ENCODE results near the gene L3MBTL2. TPM values are rescaled to one million over a fixed set of nuclear protein-coding genes. Genes with fewer than 3 reads are reported as not detected.

Gene L3MBTL2
- total RNA-seq: 28.8 and 30.3 TPM in 2 replicates
- long read RNA-seq, transcript L3MBTL2-201 (17 exons, 3,296 nt): major isoform, 168 of 293 reads
- long read RNA-seq, partial matches to known transcripts: 85 of 293 reads
- long read RNA-seq, other reads (novel, unspliced or antisense): 39 of 293 reads

GRCh38 chr22:41204992-41205900 lies at the start of gene L3MBTL2:
L3MBTL2 (plus strand) TSS chr22:41205312; CDS start chr22:41205363, 51 bp downstream.
- peak within 1 kb of the TSS; percentile 99 for H3K27ac Mint-ChIP-seq
- TF ChIP-seq, protein P1, sequence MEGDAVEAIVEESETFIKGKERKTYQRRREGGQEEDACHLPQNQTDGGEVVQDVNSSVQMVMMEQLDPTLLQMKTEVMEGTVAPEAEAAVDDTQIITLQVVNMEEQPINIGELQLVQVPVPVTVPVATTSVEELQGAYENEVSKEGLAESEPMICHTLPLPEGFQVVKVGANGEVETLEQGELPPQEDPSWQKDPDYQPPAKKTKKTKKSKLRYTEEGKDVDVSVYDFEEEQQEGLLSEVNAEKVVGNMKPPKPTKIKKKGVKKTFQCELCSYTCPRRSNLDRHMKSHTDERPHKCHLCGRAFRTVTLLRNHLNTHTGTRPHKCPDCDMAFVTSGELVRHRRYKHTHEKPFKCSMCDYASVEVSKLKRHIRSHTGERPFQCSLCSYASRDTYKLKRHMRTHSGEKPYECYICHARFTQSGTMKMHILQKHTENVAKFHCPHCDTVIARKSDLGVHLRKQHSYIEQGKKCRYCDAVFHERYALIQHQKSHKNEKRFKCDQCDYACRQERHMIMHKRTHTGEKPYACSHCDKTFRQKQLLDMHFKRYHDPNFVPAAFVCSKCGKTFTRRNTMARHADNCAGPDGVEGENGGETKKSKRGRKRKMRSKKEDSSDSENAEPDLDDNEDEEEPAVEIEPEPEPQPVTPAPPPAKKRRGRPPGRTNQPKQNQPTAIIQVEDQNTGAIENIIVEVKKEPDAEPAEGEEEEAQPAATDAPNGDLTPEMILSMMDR (IDR thresholded peaks at IDR 0.05; ENCODE audit: unreplicated experiment): no peak
- no peaks in the 10 kb centered on the region for H3K9me3 Mint-ChIP-seq (ENCODE audit: low read depth)
- peaks cover 4% of the 10 kb centered on the region for H3K36me3 Mint-ChIP-seq (ENCODE audit: insufficient read depth)
- H3K4me3 Mint-ChIP-seq (ENCODE audit: low read depth): peak within 1 kb of the TSS; percentile 98
- peak; percentile 95 for DNase-seq (ENCODE audit: low spot score, unreplicated experiment)
- H3K27me3 Mint-ChIP-seq: peaks cover 6% of the 10 kb centered on the region
- H3K4me1 Mint-ChIP-seq (ENCODE audit: low read depth): peaks cover 10% of the 10 kb centered on the region

GRCh38 chr22:41157083-41157482 lies 48.0 kb upstream of the L3MBTL2 start:
- Mint-ChIP-seq H3K27ac (peak overlapping the region; percentile 52), H3K9me3 (ENCODE audit: low read depth) (no peaks in the 10 kb centered on the region), H3K4me3 (ENCODE audit: low read depth) (no peak overlapping the region), H3K4me1 (ENCODE audit: low read depth) (no peaks in the 10 kb centered on the region), H3K36me3 (ENCODE audit: insufficient read depth) (peaks cover 42% of the 10 kb centered on the region), H3K27me3 (no peaks in the 10 kb centered on the region)
- TF ChIP-seq, protein P1 (IDR thresholded peaks at IDR 0.05; ENCODE audit: unreplicated experiment): no peak
- DNase-seq (ENCODE audit: low spot score, unreplicated experiment): no peak

DNA sequence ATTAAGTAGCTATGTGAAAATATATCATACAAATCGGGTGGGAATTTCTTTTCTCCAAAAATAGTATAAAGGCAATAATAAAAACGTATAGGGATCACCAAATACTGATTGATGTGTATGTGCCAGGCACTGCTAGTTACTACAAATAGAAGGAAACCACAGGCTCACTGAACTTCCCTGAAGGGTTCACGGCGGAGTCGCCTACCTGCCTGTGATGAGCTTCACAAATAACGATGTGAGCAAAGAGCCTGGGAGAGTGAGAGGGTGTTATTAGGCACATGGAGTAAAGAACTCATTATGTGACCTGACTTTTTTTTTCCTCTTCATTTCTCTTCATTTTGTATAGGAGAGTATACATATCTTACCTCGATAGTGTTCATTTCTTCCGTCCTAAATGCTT lies 36.0 kb upstream of the L3MBTL2 start:
- H3K9me3 Mint-ChIP-seq (ENCODE audit: low read depth): no peaks in the 10 kb centered on the region
- no peak overlapping the region for H3K27ac Mint-ChIP-seq
- DNase-seq (ENCODE audit: low spot score, unreplicated experiment): no peak
- H3K36me3 Mint-ChIP-seq (ENCODE audit: insufficient read depth): peaks cover 28% of the 10 kb centered on the region
- TF ChIP-seq, protein P1 (IDR thresholded peaks at IDR 0.05; ENCODE audit: unreplicated experiment): no peak
- H3K4me3 Mint-ChIP-seq (ENCODE audit: low read depth): no peak overlapping the region
- H3K4me1 Mint-ChIP-seq (ENCODE audit: low read depth): no peaks in the 10 kb centered on the region
- no peaks in the 10 kb centered on the region for H3K27me3 Mint-ChIP-seq

GRCh38 chr22:41171996-41172395 lies 33.1 kb upstream of the L3MBTL2 start:
- Mint-ChIP-seq H3K36me3 (ENCODE audit: insufficient read depth) (peaks cover 30% of the 10 kb centered on the region), H3K4me1 (ENCODE audit: low read depth) (no peaks in the 10 kb centered on the region), H3K27me3 (no peaks in the 10 kb centered on the region), H3K9me3 (ENCODE audit: low read depth) (no peaks in the 10 kb centered on the region), H3K27ac (peak overlapping the region; percentile 38), H3K4me3 (ENCODE audit: low read depth) (no peak overlapping the region)
- no peak for DNase-seq (ENCODE audit: low spot score, unreplicated experiment)
- TF ChIP-seq, protein P1 (IDR thresholded peaks at IDR 0.05; ENCODE audit: unreplicated experiment): no peak

- Mint-ChIP-seq H3K4me3 (ENCODE audit: low read depth) (no peak overlapping the region), H3K27me3 (no peaks in the 10 kb centered on the region), H3K27ac (no peak overlapping the region), H3K36me3 (ENCODE audit: insufficient read depth) (peaks cover 34% of the 10 kb centered on the region), H3K9me3 (ENCODE audit: low read depth) (no peaks in the 10 kb centered on the region), H3K4me1 (ENCODE audit: low read depth) (no peaks in the 10 kb centered on the region)
- DNase-seq (ENCODE audit: low spot score, unreplicated experiment): no peak
- TF ChIP-seq, protein P1 (IDR thresholded peaks at IDR 0.05; ENCODE audit: unreplicated experiment): no peak
Measured at GRCh38 chr22:41175546-41175945, 29.6 kb upstream of the L3MBTL2 start.

Measured in progenitor cell of endocrine pancreas (in vitro differentiated cells).